ENCODE results near the gene PLCH1.
"Not testable (repeated sequence)": the region's sequence is repeated elsewhere in the genome, so short reads cannot be mapped to it uniquely, and the experiment has no call there.

DNA sequence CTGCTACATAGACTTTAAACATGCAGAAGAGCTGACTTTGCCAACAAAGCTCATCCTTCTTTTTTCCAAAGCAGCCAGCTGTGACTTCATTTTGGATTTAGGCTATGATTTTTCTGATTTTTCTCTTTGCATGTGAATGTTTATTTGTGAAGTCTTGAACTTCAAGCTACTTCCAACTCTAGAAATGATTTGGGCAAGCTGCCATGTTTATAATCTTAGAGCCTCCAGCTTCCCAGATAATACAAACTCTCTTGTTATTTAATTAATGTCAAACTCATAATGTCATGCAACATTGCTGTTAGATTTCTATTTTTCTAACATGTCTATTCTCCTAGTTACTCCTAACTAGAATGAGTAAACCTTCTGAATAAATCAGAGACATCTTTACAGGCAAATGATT, 106.4 kb downstream of the PLCH1 start:
- TF ChIP-seq, protein P1, sequence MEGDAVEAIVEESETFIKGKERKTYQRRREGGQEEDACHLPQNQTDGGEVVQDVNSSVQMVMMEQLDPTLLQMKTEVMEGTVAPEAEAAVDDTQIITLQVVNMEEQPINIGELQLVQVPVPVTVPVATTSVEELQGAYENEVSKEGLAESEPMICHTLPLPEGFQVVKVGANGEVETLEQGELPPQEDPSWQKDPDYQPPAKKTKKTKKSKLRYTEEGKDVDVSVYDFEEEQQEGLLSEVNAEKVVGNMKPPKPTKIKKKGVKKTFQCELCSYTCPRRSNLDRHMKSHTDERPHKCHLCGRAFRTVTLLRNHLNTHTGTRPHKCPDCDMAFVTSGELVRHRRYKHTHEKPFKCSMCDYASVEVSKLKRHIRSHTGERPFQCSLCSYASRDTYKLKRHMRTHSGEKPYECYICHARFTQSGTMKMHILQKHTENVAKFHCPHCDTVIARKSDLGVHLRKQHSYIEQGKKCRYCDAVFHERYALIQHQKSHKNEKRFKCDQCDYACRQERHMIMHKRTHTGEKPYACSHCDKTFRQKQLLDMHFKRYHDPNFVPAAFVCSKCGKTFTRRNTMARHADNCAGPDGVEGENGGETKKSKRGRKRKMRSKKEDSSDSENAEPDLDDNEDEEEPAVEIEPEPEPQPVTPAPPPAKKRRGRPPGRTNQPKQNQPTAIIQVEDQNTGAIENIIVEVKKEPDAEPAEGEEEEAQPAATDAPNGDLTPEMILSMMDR (IDR thresholded peaks at IDR 0.05): not testable (repeated sequence)
- not testable (repeated sequence) for TF ChIP-seq POLR2A (IDR thresholded peaks at IDR 0.05)
